Measurements from ENCODE around the gene S100A10.

Gene S100A10

GRCh38 chr1:151989211-151989862, 4.3 kb downstream of the S100A10 start:
- Mint-ChIP-seq H3K4me3 (peak overlapping the region; percentile 62), H3K36me3 (ENCODE audit: low read depth) (peaks cover 81% of the 10 kb centered on the region), H3K27ac (peak overlapping the region; percentile 97), H3K27me3 (no peaks in the 10 kb centered on the region), H3K4me1 (ENCODE audit: low read depth) (peaks cover 64% of the 10 kb centered on the region), H3K9me3 (no peaks in the 10 kb centered on the region)
- intact Hi-C loops (cut with micrococcal nuclease): loop anchor here (2.0 kb wide), 1 partner anchor 17 kb away; no protein-coding TSS in a partner anchor

- H3K4me3 Mint-ChIP-seq: peak overlapping the region; percentile 62
- H3K4me1 Mint-ChIP-seq (ENCODE audit: low read depth): peaks cover 59% of the 10 kb centered on the region
- no peaks in the 10 kb centered on the region for H3K27me3 Mint-ChIP-seq
- H3K9me3 Mint-ChIP-seq: no peaks in the 10 kb centered on the region
- intact Hi-C loops (cut with micrococcal nuclease): loop anchor here (2.0 kb wide), 1 partner anchor 16 kb away; no protein-coding TSS in a partner anchor
- peak overlapping the region; percentile 97 for H3K27ac Mint-ChIP-seq
- peaks cover 90% of the 10 kb centered on the region for H3K36me3 Mint-ChIP-seq (ENCODE audit: low read depth)
These were observed 5.2 kb downstream of the S100A10 start for GRCh38 chr1:151988405-151988923.

GRCh38 chr1:151986501-151987190, 7.0 kb downstream of the S100A10 start:
- H3K4me1 Mint-ChIP-seq (ENCODE audit: low read depth): peaks cover 51% of the 10 kb centered on the region
- H3K27me3 Mint-ChIP-seq: no peaks in the 10 kb centered on the region
- H3K36me3 Mint-ChIP-seq (ENCODE audit: low read depth): peaks cover 90% of the 10 kb centered on the region
- H3K4me3 Mint-ChIP-seq: no peak overlapping the region
- H3K27ac Mint-ChIP-seq: no peak overlapping the region
- intact Hi-C loops (cut with micrococcal nuclease): no loop called here
- no peaks in the 10 kb centered on the region for H3K9me3 Mint-ChIP-seq

GRCh38 chr1:151985768-151986167, 7.9 kb downstream of the S100A10 start:
- H3K9me3 Mint-ChIP-seq: no peaks in the 10 kb centered on the region
- intact Hi-C loops (cut with micrococcal nuclease): no loop called here
- H3K4me3 Mint-ChIP-seq: no peak overlapping the region
- H3K36me3 Mint-ChIP-seq (ENCODE audit: low read depth): peaks cover 90% of the 10 kb centered on the region
- peaks cover 48% of the 10 kb centered on the region for H3K4me1 Mint-ChIP-seq (ENCODE audit: low read depth)
- no peaks in the 10 kb centered on the region for H3K27me3 Mint-ChIP-seq
- no peak overlapping the region for H3K27ac Mint-ChIP-seq

GRCh38 chr1:151985270-151985669, 8.4 kb downstream of the S100A10 start:
- Mint-ChIP-seq H3K9me3 (no peaks in the 10 kb centered on the region), H3K27ac (no peak overlapping the region), H3K36me3 (ENCODE audit: low read depth) (peaks cover 90% of the 10 kb centered on the region), H3K4me1 (ENCODE audit: low read depth) (peaks cover 43% of the 10 kb centered on the region), H3K27me3 (no peaks in the 10 kb centered on the region), H3K4me3 (no peak overlapping the region)
- intact Hi-C loops (cut with micrococcal nuclease): no loop called here

GRCh38 chr1:151984313-151984956, 9.2 kb downstream of the S100A10 start:
- peaks cover 35% of the 10 kb centered on the region for H3K4me1 Mint-ChIP-seq (ENCODE audit: low read depth)
- no peak overlapping the region for H3K27ac Mint-ChIP-seq
- intact Hi-C loops (cut with micrococcal nuclease): no loop called here
- H3K27me3 Mint-ChIP-seq: no peaks in the 10 kb centered on the region
- no peaks in the 10 kb centered on the region for H3K9me3 Mint-ChIP-seq
- peaks cover 92% of the 10 kb centered on the region for H3K36me3 Mint-ChIP-seq (ENCODE audit: low read depth)
- H3K4me3 Mint-ChIP-seq: no peak overlapping the region

GRCh38 chr1:151982300-151983005, 11.2 kb downstream of the S100A10 start:
- H3K9me3 Mint-ChIP-seq: no peaks in the 10 kb centered on the region
- peaks cover 17% of the 10 kb centered on the region for H3K4me1 Mint-ChIP-seq (ENCODE audit: low read depth)
- no peak overlapping the region for H3K4me3 Mint-ChIP-seq
- intact Hi-C loops (cut with micrococcal nuclease): no loop called here
- H3K36me3 Mint-ChIP-seq (ENCODE audit: low read depth): peaks cover 87% of the 10 kb centered on the region
- H3K27me3 Mint-ChIP-seq: no peaks in the 10 kb centered on the region
- no peak overlapping the region for H3K27ac Mint-ChIP-seq

- peaks cover 6% of the 10 kb centered on the region for H3K4me1 Mint-ChIP-seq (ENCODE audit: low read depth)
- no peaks in the 10 kb centered on the region for H3K27me3 Mint-ChIP-seq
- no peak overlapping the region for H3K27ac Mint-ChIP-seq
- peaks cover 75% of the 10 kb centered on the region for H3K36me3 Mint-ChIP-seq (ENCODE audit: low read depth)
- intact Hi-C loops (cut with micrococcal nuclease): no loop called here
- H3K4me3 Mint-ChIP-seq: no peak overlapping the region
- H3K9me3 Mint-ChIP-seq: no peaks in the 10 kb centered on the region
These were observed 12.5 kb downstream of the S100A10 start for GRCh38 chr1:151981178-151981525.

GRCh38 chr1:151980287-151981177, 13.1 kb downstream of the S100A10 start:
- Mint-ChIP-seq H3K9me3 (no peaks in the 10 kb centered on the region), H3K27me3 (no peaks in the 10 kb centered on the region), H3K4me3 (no peak overlapping the region), H3K4me1 (ENCODE audit: low read depth) (peaks cover 6% of the 10 kb centered on the region), H3K27ac (no peak overlapping the region), H3K36me3 (ENCODE audit: low read depth) (peaks cover 69% of the 10 kb centered on the region)
- intact Hi-C loops (cut with micrococcal nuclease): no loop called here

- H3K27me3 Mint-ChIP-seq: no peaks in the 10 kb centered on the region
- intact Hi-C loops (cut with micrococcal nuclease): no loop called here
These were observed 14.7 kb downstream of the S100A10 start for GRCh38 chr1:151978922-151979321.

GRCh38 chr1:151977662-151978230, 15.9 kb downstream of the S100A10 start:
- Mint-ChIP-seq H3K27me3 (no peaks in the 10 kb centered on the region), H3K27ac (no peak overlapping the region), H3K4me3 (no peak overlapping the region), H3K36me3 (ENCODE audit: low read depth) (peaks cover 41% of the 10 kb centered on the region), H3K9me3 (no peaks in the 10 kb centered on the region), H3K4me1 (ENCODE audit: low read depth) (peaks cover 19% of the 10 kb centered on the region)
- intact Hi-C loops (cut with micrococcal nuclease): no loop called here

More at GRCh38 chr1:151978922-151979321, 14.7 kb downstream of the S100A10 start:
- Mint-ChIP-seq H3K4me3 (no peak overlapping the region), H3K9me3 (no peaks in the 10 kb centered on the region), H3K36me3 (ENCODE audit: low read depth) (peaks cover 53% of the 10 kb centered on the region), H3K27ac (no peak overlapping the region), H3K4me1 (ENCODE audit: low read depth) (peaks cover 9% of the 10 kb centered on the region)

- intact Hi-C loops (cut with micrococcal nuclease): no loop called here
- no peaks in the 10 kb centered on the region for H3K9me3 Mint-ChIP-seq
- no peak overlapping the region for H3K27ac Mint-ChIP-seq
- H3K36me3 Mint-ChIP-seq (ENCODE audit: low read depth): peaks cover 32% of the 10 kb centered on the region
- H3K4me1 Mint-ChIP-seq (ENCODE audit: low read depth): peaks cover 23% of the 10 kb centered on the region
- no peaks in the 10 kb centered on the region for H3K27me3 Mint-ChIP-seq
- no peak overlapping the region for H3K4me3 Mint-ChIP-seq
These were observed 16.8 kb downstream of the S100A10 start for GRCh38 chr1:151976858-151977257.

GRCh38 chr1:151976015-151976343, 17.7 kb downstream of the S100A10 start:
- Mint-ChIP-seq H3K4me3 (no peak overlapping the region), H3K27ac (no peak overlapping the region), H3K36me3 (ENCODE audit: low read depth) (peaks cover 23% of the 10 kb centered on the region), H3K9me3 (no peaks in the 10 kb centered on the region), H3K27me3 (no peaks in the 10 kb centered on the region), H3K4me1 (ENCODE audit: low read depth) (peaks cover 18% of the 10 kb centered on the region)
- intact Hi-C loops (cut with micrococcal nuclease): no loop called here

Data from dendritic cell treated with granulocyte-macrophage colony-stimulating factor and Interleukin-4, amounts not matched to agents 40 ng/mL and 50 ng/mL, for 4 days (primary cell).